Suprapubic skin (tissue), 4 donors: Measurements from ENCODE around the gene CCNJL.
"Not testable (repeated sequence)": the region's sequence is repeated elsewhere in the genome, so short reads cannot be mapped to it uniquely, and the experiment has no call there.

Source experiments
- EP300 ChIP-seq: sonication (generic); formaldehyde crosslinking; IDR thresholded peaks from one replicate; pipeline ENCODE4 v1.6.1; 2017; ENCODE audit warnings: antibody characterized with exemption
- POLR2A ChIP-seq, 2 donors: fragments of 450-650 bp; IDR thresholded peaks; one replicate each; pipeline ENCODE4 v1.6.1; 2017; ENCODE audit warnings: antibody characterized with exemption in 2 of 2, mild to moderate bottlenecking in 2 of 2, moderate library complexity in 2 of 2
- POLR2AphosphoS5 ChIP-seq, 3 donors: sonication (generic); formaldehyde crosslinking; IDR thresholded peaks; one replicate each; pipeline ENCODE4 v1.6.1; 2017; ENCODE audit warnings: antibody characterized with exemption in 3 of 3
- TF ChIP-seq, protein P1 (sequence below), 2 donors: fragments of 200-600 bp in 1 of 2; fragments of 450-650 bp in 1 of 2; sonication (generic) in 1 of 2; IDR thresholded peaks; one replicate each; pipeline ENCODE4 v1.5.1; 2016 to 2019; ENCODE audit warnings: antibody characterized with exemption in 2 of 2, mild to moderate bottlenecking in 1 of 2, moderate library complexity in 1 of 2

DNA sequence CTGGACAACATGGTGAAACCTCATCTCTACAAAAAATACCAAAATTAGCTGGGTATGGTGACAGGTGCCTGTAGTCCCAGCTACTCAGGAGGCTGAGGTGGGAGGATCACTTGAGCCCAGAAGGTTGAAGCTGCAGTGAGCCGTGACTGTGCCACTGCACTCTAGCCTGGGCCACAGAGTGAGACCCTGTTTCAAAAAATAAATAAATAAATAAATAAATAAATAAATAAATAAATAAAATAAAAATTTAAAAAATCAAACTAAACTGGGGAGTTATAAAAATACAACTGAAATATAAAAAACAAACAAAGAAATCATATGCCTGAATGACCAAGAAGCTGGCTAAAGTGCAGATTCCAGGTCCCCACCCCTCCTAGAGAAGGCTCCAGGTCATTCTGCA lies 62.8 kb downstream of the CCNJL start:
- TF ChIP-seq, protein P1, sequence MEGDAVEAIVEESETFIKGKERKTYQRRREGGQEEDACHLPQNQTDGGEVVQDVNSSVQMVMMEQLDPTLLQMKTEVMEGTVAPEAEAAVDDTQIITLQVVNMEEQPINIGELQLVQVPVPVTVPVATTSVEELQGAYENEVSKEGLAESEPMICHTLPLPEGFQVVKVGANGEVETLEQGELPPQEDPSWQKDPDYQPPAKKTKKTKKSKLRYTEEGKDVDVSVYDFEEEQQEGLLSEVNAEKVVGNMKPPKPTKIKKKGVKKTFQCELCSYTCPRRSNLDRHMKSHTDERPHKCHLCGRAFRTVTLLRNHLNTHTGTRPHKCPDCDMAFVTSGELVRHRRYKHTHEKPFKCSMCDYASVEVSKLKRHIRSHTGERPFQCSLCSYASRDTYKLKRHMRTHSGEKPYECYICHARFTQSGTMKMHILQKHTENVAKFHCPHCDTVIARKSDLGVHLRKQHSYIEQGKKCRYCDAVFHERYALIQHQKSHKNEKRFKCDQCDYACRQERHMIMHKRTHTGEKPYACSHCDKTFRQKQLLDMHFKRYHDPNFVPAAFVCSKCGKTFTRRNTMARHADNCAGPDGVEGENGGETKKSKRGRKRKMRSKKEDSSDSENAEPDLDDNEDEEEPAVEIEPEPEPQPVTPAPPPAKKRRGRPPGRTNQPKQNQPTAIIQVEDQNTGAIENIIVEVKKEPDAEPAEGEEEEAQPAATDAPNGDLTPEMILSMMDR (IDR thresholded peaks at IDR 0.05) = not testable (repeated sequence)
- not testable (repeated sequence) for TF ChIP-seq POLR2A (IDR thresholded peaks at IDR 0.05); POLR2AphosphoS5 (IDR thresholded peaks at IDR 0.05); EP300
